K562 (cell line): Measurements from ENCODE around the gene FSCN2. TPM values are rescaled to one million over a fixed set of nuclear protein-coding genes. Genes with fewer than 3 reads are reported as not detected.
A peak's percentile ranks its signal among the peaks of the same experiment; 100 is the strongest.

ENCODE experiments used
- ATAC-seq: fragments of 200-7000 bp; cut with Tn5 transposase; 3 replicates; pipeline ENCODE4 v1.9.1; 2020; ENCODE audit warnings: moderate library complexity
- BruUV-seq: library from RNA; stranded (reverse); fragments of 400-500 nt; replicated peaks from 2 replicates; lab custom pipeline; 2021; lab: Mats Ljungman, UMichigan
- CTCF ChIA-PET: fragments of 300-600 bp; formaldehyde crosslinking; extraction: SDS; loops from one replicate; lab custom pipeline; 2021; ENCODE audit warnings: low intra/inter-chr PET ratio; lab: Yijun Ruan, JAX
- POLR2A ChIA-PET: fragments of 300-600, 350-650 bp; sonication (Branson Sonifier 250); formaldehyde crosslinking; extraction: SDS; loops from one replicate; lab custom pipeline; 2021; ENCODE audit warnings: antibody characterized with exemption, inconsistent platforms; lab: Yijun Ruan, JAX
- DNase-seq, 4 experiments: peaks; one replicate each; pipeline versions ENCODE4 v3.0.0 to v3.0.0-alpha.2; 2011 to 2018; ENCODE audit warnings: low spot score in 3 of 4, mixed read lengths in 3 of 4; ENCODE audit errors: extremely low read depth in 1 of 4
- FAIRE-seq: peaks from 2 replicates; lab custom pipeline; 2011; peaks lifted over from hg19 to GRCh38; lab: Jason Lieb, UNC
- H2AFZ ChIP-seq: 2 replicates; pipeline ENCODE4 v1.6.0; 2011; ENCODE audit warnings: low read depth, low read length, control low read depth, inconsistent platforms
- H3K27ac ChIP-seq: fragments of 200-600 bp; 3 replicates; pipeline ENCODE4 v1.8.0; 2011; ENCODE audit warnings: low read depth, mild to moderate bottlenecking, control low read depth, inconsistent platforms, low read length, moderate library complexity, mixed read lengths; ENCODE audit errors: extremely low read depth
- H3K27me3 ChIP-seq, 2 experiments: fragments of 300-600 bp in 1 of 2; 2 replicates in 1 of 2; 3 replicates in 1 of 2; pipeline versions ENCODE4 v1.6.0 to v1.8.0; 2011; ENCODE audit warnings: inconsistent platforms in 2 of 2, low read length in 2 of 2, mild to moderate bottlenecking in 1 of 2, mixed read lengths in 1 of 2, moderate library complexity in 1 of 2; ENCODE audit not compliant: control insufficient read depth in 2 of 2, insufficient read depth in 2 of 2
- H3K36me3 ChIP-seq: fragments of 300-600 bp; 3 replicates; pipeline ENCODE4 v1.8.0; 2011; ENCODE audit warnings: mild to moderate bottlenecking, low read length, inconsistent platforms; ENCODE audit not compliant: control insufficient read depth, insufficient read depth
- H3K4me1 ChIP-seq, 2 experiments: fragments of 200-600 bp in 1 of 2; replicated peaks in 1 of 2; 2 replicates in 1 of 2; 3 replicates in 1 of 2; pipeline versions ENCODE4 v1.5.1 to v1.8.0; 2011; ENCODE audit warnings: inconsistent platforms in 2 of 2, low read length in 2 of 2, mild to moderate bottlenecking in 1 of 2, mixed read lengths in 1 of 2, moderate library complexity in 1 of 2; ENCODE audit not compliant: control insufficient read depth in 2 of 2, insufficient read depth in 2 of 2
- H3K4me2 ChIP-seq: 2 replicates; pipeline ENCODE4 v1.6.1; 2011; ENCODE audit warnings: low read length, control low read depth, inconsistent platforms, mixed read lengths; ENCODE audit not compliant: insufficient read depth
- H3K4me3 ChIP-seq: fragments of 200-600 bp; sonication (generic), shearing (Covaris generic); 2 replicates; pipeline ENCODE4 v1.5.1; 2016; ENCODE audit warnings: control low read depth, inconsistent platforms
- H3K79me2 ChIP-seq: fragments of 200-600 bp; 3 replicates; pipeline ENCODE4 v1.8.0; 2011; ENCODE audit warnings: low read length, inconsistent platforms; ENCODE audit not compliant: control insufficient read depth, insufficient read depth
- H3K9ac ChIP-seq, 2 experiments: 2 replicates each; pipeline versions ENCODE4 v1.6.0 to v1.6.1; 2011; ENCODE audit warnings: low read depth in 2 of 2, low read length in 2 of 2, control low read depth in 1 of 2, inconsistent platforms in 1 of 2, mild to moderate bottlenecking in 1 of 2, mixed read lengths in 1 of 2; ENCODE audit not compliant: insufficient read depth in 1 of 2
- H3K9me1 ChIP-seq: one replicate; pipeline ENCODE4 v1.6.0; 2011; ENCODE audit warnings: inconsistent platforms, mild to moderate bottlenecking, low read length, moderate library complexity; ENCODE audit not compliant: control insufficient read depth, insufficient read depth
- H3K9me3 ChIP-seq: replicated peaks from 2 replicates; pipeline ENCODE4 v1.5.1; 2011; ENCODE audit warnings: low read depth, low read length, inconsistent platforms; ENCODE audit not compliant: control insufficient read depth, insufficient read depth
- H4K20me1 ChIP-seq: replicated peaks from 2 replicates; pipeline ENCODE4 v1.6.1; 2011; ENCODE audit warnings: low read length, inconsistent platforms, mixed read lengths; ENCODE audit not compliant: control insufficient read depth, insufficient read depth
- ATF1 ChIP-seq, 2 experiments: fragments of 450-650 bp in 1 of 2; IDR thresholded peaks; 2 replicates each; pipeline ENCODE4 v1.6.1; 2016; ENCODE audit warnings: missing compliant biosample characterization in 1 of 2, missing genetic modification characterization in 1 of 2
- BMI1 ChIP-seq: fragments of 150-350 bp; IDR thresholded peaks from 2 replicates; pipeline ENCODE4 v1.6.1; 2014; ENCODE audit warnings: low read length
- CBX8 ChIP-seq: fragments of 200-600 bp; sonication (generic); IDR thresholded peaks from 2 replicates; pipeline ENCODE4 v1.6.1; 2012; ENCODE audit warnings: borderline replicate concordance, mixed run types, low read depth, mild to moderate bottlenecking, moderate library complexity, mixed read lengths, low read length, control low read depth, inconsistent platforms; ENCODE audit not compliant: poor library complexity, severe bottlenecking; ENCODE audit errors: extremely low read depth
- CREM ChIP-seq: IDR thresholded peaks from 2 replicates; pipeline ENCODE4 v1.6.1; 2014; ENCODE audit warnings: antibody characterized with exemption, low read depth
- CTCF ChIP-seq, 3 experiments: IDR thresholded peaks in 2 of 3; conservative IDR thresholded peaks in 1 of 3; 2 replicates each; pipeline ENCODE4 v1.5.1; 2011 to 2012; ENCODE audit warnings: low read length in 3 of 3, mild to moderate bottlenecking in 3 of 3, control low read depth in 2 of 3, improper control_type of control experiment in 1 of 3, inconsistent platforms in 1 of 3, low read depth in 1 of 3, mixed read lengths in 1 of 3, moderate library complexity in 1 of 3; ENCODE audit not compliant: insufficient read depth in 2 of 3
- EHMT2 ChIP-seq: fragments of 450-650 bp; IDR thresholded peaks from 2 replicates; pipeline ENCODE4 v1.6.1; 2018; ENCODE audit warnings: antibody characterized with exemption
- MAX ChIP-seq: sonication (generic); formaldehyde crosslinking; IDR thresholded peaks from 2 replicates; pipeline ENCODE4 v1.9.0; 2022; ENCODE audit warnings: mild to moderate bottlenecking, missing genetic modification reagents
- NFE2L1 ChIP-seq: fragments of 450-650 bp; IDR thresholded peaks from 2 replicates; pipeline ENCODE4 v1.6.1; 2016; ENCODE audit warnings: missing genetic modification characterization, low read depth, mild to moderate bottlenecking, missing compliant biosample characterization, moderate library complexity, borderline replicate concordance
- NR0B1 ChIP-seq: fragments of 450-650 bp; IDR thresholded peaks from one replicate; pipeline ENCODE4 v1.6.1; 2018; ENCODE audit warnings: mild to moderate bottlenecking, moderate library complexity; ENCODE audit not compliant: partially characterized antibody
- POLR2G ChIP-seq: fragments of 200-400 bp; formaldehyde crosslinking; IDR thresholded peaks from 2 replicates; pipeline ENCODE4 v1.6.1; 2017; ENCODE audit warnings: low read depth, mild to moderate bottlenecking, antibody characterized with exemption, low read length, moderate library complexity
- PRPF4 ChIP-seq: fragments of 200-400 bp; formaldehyde crosslinking; IDR thresholded peaks from one replicate; pipeline ENCODE4 v1.6.1; 2017; ENCODE audit warnings: low read length, low read depth, mild to moderate bottlenecking; ENCODE audit not compliant: insufficient read depth, poor library complexity, severe bottlenecking
- RBM22 ChIP-seq: fragments of 200-400 bp; formaldehyde crosslinking; IDR thresholded peaks from 2 replicates; pipeline ENCODE4 v1.6.1; 2018; ENCODE audit warnings: low read length, low read depth; ENCODE audit not compliant: poor library complexity, severe bottlenecking
- ZBTB33 ChIP-seq: sonication (generic); formaldehyde crosslinking; IDR thresholded peaks from 2 replicates; pipeline ENCODE4 v1.8.1; 2023; ENCODE audit warnings: mild to moderate bottlenecking, missing genetic modification reagents
- ZNF354B ChIP-seq: fragments of 250-450 bp; sonication (Bioruptor Pico); IDR thresholded peaks from 2 replicates; pipeline ENCODE4 v1.4.0; 2020
- WGBS: fragments of 100-300 bp; shearing (Covaris generic); methylation state at CpG from one replicate; pipeline ENCODE4 v1.1.6; 2016; ENCODE audit warnings: low coverage, mixed read lengths; ENCODE audit not compliant: insufficient coverage; ENCODE audit errors: missing lambda C conversion rate; 5-methylcytosine and 5-hydroxymethylcytosine counted together
- in situ Hi-C: fragments of 300-500 bp; cut with MboI; formaldehyde crosslinking; loops from 4 replicates; pipeline ENCODE4 v1.15.0; 2018; ENCODE audit warnings: inconsistent platforms, mixed read lengths
- intact Hi-C: fragments of 100-400 bp; cut with micrococcal nuclease; formaldehyde crosslinking; loops from 2 replicates; pipeline ENCODE4 v1.14.2; 2022
- polyA plus RNA-seq, 8 experiments: library from polyadenylated mRNA; depleted of rRNA in 4 of 8; stranded (reverse) in 5 of 8; unstranded in 3 of 8; fragments of >200 nt; fragmentation: Nextera tagmentation in 2 of 8; fragmentation: Illumina TruSeq in 1 of 8; extraction: Ambion mirVana in 2 of 8; extraction: Trizol in 1 of 8; gene quantifications; 2 replicates each; pipeline versions ENCODE4 v1.2.1 to v1.2.3, GENCODE V29; 2011 to 2014; ENCODE audit warnings: inconsistent platforms in 1 of 8, missing spikeins in 1 of 8
- total RNA-seq, 7 experiments: library from RNA; depleted of rRNA in 6 of 7; stranded (reverse); fragments of >200 nt in 6 of 7; fragmentation: Illumina TruSeq in 2 of 7; extraction: Trizol in 2 of 7; gene quantifications; 2 replicates each; pipeline versions ENCODE4 v1.2.1 to v1.2.3, GENCODE V29; 2011 to 2021; ENCODE audit warnings: low replicate concordance in 1 of 7

FSCN2 gene
- total and polyA plus RNA-seq, 9 of the 15 experiments (the other 6 are each of a cell fraction or from before 2014, with no cell fraction given), result 0.08 TPM; not detected in 8

- in situ Hi-C loops (no loop called here), intact Hi-C loops (no loop called here)
- no peak for DNase-seq
- Histone ChIP-seq H3K27ac (no peak overlapping the region), H3K9ac (peak overlapping the region in 1 of 2 experiments; percentile 66; a peak in 2 of 4 replicates), H3K79me2 (no peaks in the 10 kb centered on the region), H3K36me3 (peaks cover 80% of the 10 kb centered on the region; the same call in 2 of the 3 replicates), H2AFZ (no peak overlapping the region), H4K20me1 (peaks cover 12% of the 10 kb centered on the region; the same call in 1 of the 2 replicates), H3K27me3 (no peaks in the 10 kb centered on the region), H3K9me3 (no peaks in the 10 kb centered on the region), H3K4me3 (no peak overlapping the region), H3K4me1 (peaks cover 10 to 36% of the 10 kb centered on the region in 2 experiments), H3K4me2 (no peak overlapping the region), H3K9me1 (no peaks in the 10 kb centered on the region)
- FAIRE-seq, result no peak
- ChIA-PET CTCF (no interaction called here), POLR2A (interaction anchor here (2.7 kb wide), 1 partner anchor 10 kb away, joined by 16 read pairs; no protein-coding TSS in a partner anchor)
- peak; percentile 55 for ATAC-seq
- BruUV-seq, result no TSS peak
- WGBS, result 85% methylated on average over 23 of the region's 27 CpGs
- TF ChIP-seq CREM (no peak), ZBTB33 (peak; percentile 77), BMI1 (no peak), PRPF4 (no peak), CTCF (IDR thresholded peaks at IDR 0.05 in 2 of 3, conservative IDR thresholded peaks at IDR 0.05 in 1 of 3; ENCODE audit: insufficient read depth in 2 of 3, low read depth in 1 of 3, low read length in 3 of 3) (peak; percentile 19 to 31 (median 25); a peak in 2 of 6 replicates), ATF1 (CRISPR knock-in tag; IDR thresholded peaks at IDR 0.05) (no peak), ATF1 (tag; IDR thresholded peaks at IDR 0.05) (no peak), NFE2L1 (tag) (no peak), MAX (CRISPR knock-in tag) (no peak), POLR2G (peak; percentile 53), RBM22 (peak; percentile 40), NR0B1 (no peak), ZNF354B (no peak), CBX8 (no peak), EHMT2 (no peak)
Observed at GRCh38 chr17:81558941-81559806, 31.0 kb downstream of the FSCN2 start.
